IPS-20b (cell line): Measurements from ENCODE around the gene RASA3.
"Not testable (repeated sequence)": the region's sequence is repeated elsewhere in the genome, so short reads cannot be mapped to it uniquely, and the experiment has no call there.

Experiments
- H3K27ac ChIP-seq: one replicate; pipeline ENCODE4 v1.5.1; 2013; ENCODE audit warnings: low read length
- H3K27me3 ChIP-seq: 2 replicates; pipeline ENCODE4 v1.6.1; 2013; ENCODE audit warnings: mild to moderate bottlenecking, low read length, inconsistent platforms; ENCODE audit not compliant: insufficient read depth
- H3K36me3 ChIP-seq: 2 replicates; pipeline ENCODE4 v1.6.1; 2013; ENCODE audit warnings: low read depth, mild to moderate bottlenecking, inconsistent platforms, low read length, moderate library complexity; ENCODE audit not compliant: insufficient read depth
- H3K4me1 ChIP-seq: 2 replicates; pipeline ENCODE4 v1.6.1; 2013; ENCODE audit warnings: mild to moderate bottlenecking, control low read depth, inconsistent platforms, low read length, moderate library complexity; ENCODE audit not compliant: insufficient read depth
- H3K4me3 ChIP-seq: 2 replicates; pipeline ENCODE4 v1.5.1; 2013; ENCODE audit warnings: mild to moderate bottlenecking, low read length, inconsistent platforms
- H3K9ac ChIP-seq: 2 replicates; pipeline ENCODE4 v1.6.1; 2013; ENCODE audit warnings: low read depth, mild to moderate bottlenecking, inconsistent platforms, low read length, moderate library complexity
- H3K9me3 ChIP-seq: 2 replicates; pipeline ENCODE4 v1.6.1; 2013; ENCODE audit warnings: mild to moderate bottlenecking, low read depth, low read length, inconsistent platforms; ENCODE audit not compliant: insufficient read depth

The RASA3 gene

GRCh38 chr13:114022876-114023275, 109.5 kb downstream of the RASA3 start:
- Histone ChIP-seq H3K36me3 (peaks cover 6% of the 10 kb centered on the region; the same call in 1 of the 2 replicates), H3K4me3 (no peak overlapping the region), H3K9me3 (no peaks in the 10 kb centered on the region), H3K27me3 (no peaks in the 10 kb centered on the region), H3K4me1 (no peaks in the 10 kb centered on the region), H3K27ac (no peak overlapping the region), H3K9ac (no peak overlapping the region)

- Histone ChIP-seq H3K27me3 (no peaks in the 10 kb centered on the region), H3K4me1 (no peaks in the 10 kb centered on the region), H3K9ac (no peak overlapping the region), H3K9me3 (no peaks in the 10 kb centered on the region), H3K27ac (no peak overlapping the region), H3K4me3 (no peak overlapping the region), H3K36me3 (peaks cover 6% of the 10 kb centered on the region; the same call in 1 of the 2 replicates)
Measured at GRCh38 chr13:114022309-114022669, 110.1 kb downstream of the RASA3 start.

DNA sequence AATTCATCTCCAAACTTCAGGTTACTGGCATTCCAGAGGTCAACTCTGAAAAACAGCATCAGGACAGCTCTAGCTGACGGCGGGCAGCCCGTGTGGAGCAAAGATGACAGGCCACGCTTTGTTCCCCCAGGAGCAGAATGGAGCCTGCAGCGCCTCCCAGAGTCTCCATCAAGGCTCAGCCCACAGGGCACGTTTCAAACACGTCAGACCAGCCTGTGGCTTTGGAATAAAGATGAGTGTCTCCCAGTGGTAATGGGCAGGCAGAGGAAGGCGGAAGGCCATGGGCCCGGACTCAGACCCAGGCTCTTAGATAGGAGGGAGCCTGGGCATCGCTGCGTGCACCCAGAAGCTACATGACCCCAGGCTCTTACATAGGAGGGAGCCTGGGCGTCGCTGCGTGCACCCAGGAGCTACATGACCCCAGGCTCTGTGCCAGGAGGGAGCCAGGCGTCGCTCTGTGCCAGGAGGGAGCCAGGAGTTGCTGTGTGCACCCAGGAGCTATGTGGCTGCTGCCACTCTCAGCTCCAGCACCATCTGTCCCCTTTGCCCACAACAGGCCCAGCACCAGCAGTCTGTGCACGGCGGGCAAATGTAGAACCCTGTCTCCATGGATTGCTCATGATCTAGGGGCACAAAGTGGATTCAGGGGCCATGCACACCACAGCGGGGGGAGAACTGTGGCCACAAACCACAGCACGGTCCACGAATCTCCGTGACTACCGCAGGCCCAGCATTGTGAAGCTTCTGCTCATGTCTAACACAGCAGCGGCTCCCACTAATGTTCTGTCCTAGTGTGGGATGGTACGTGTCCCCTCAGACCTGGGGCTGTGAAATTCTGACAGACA, 110.7 kb downstream of the RASA3 start:
- peaks cover 4% of the 10 kb centered on the region; the same call in 1 of the 2 replicates for H3K36me3 ChIP-seq
- H3K4me1 ChIP-seq = no peaks in the 10 kb centered on the region
- H3K9me3 ChIP-seq = no peaks in the 10 kb centered on the region
- H3K27ac ChIP-seq = no peak overlapping the region
- no peaks in the 10 kb centered on the region for H3K27me3 ChIP-seq
- no peak overlapping the region for H3K9ac ChIP-seq
- no peak overlapping the region for H3K4me3 ChIP-seq

DNA sequence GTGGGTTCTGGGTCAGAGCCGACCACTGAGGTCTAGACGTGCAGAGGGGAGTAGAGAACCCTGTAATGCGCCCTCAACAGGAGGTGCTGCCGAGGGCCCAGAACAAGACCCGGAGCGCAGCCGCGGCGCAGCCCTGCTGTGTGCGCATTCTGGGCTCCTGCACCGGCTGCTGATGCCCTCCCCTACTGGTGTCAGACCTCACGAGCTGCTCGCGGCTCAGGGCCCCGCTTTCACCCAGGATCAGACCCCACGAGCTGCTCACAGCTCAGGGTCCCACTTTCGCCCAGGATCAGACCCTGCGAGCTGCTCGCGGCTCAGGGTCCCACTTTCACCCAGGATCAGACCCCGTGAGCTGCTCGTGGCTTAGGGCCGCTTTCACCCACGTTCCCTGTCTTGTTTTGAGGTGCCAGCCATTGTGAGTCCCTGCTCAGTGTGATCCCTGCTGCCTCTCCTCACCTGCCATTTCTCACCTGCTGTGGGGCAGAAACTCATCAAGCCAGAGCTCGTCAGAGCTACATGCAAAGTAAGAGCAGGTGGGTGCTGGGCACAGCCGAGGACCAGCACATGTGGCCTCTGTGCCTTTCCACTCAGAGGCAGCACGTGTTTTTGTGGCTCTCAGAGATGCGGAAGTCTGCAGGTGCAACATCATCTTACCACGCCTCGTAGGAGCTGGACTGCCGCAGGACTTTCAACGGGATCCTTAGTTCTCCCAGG, 111.5 kb downstream of the RASA3 start:
- no peak overlapping the region for H3K9ac ChIP-seq
- no peak overlapping the region for H3K4me3 ChIP-seq
- no peaks in the 10 kb centered on the region for H3K4me1 ChIP-seq
- H3K9me3 ChIP-seq = no peaks in the 10 kb centered on the region
- no peaks in the 10 kb centered on the region for H3K27me3 ChIP-seq
- no peaks in the 10 kb centered on the region; the same call in 1 of the 2 replicates for H3K36me3 ChIP-seq
- no peak overlapping the region for H3K27ac ChIP-seq

GRCh38 chr13:114020134-114020533, 112.3 kb downstream of the RASA3 start:
- H3K4me1 ChIP-seq, H3K4me3 ChIP-seq, H3K27ac ChIP-seq, H3K36me3 ChIP-seq, H3K9ac ChIP-seq, H3K9me3 ChIP-seq, H3K27me3 ChIP-seq: not testable (repeated sequence)

- no peaks in the 10 kb centered on the region for H3K27me3 ChIP-seq
- H3K36me3 ChIP-seq = no peaks in the 10 kb centered on the region; the same call in 1 of the 2 replicates
- H3K4me3 ChIP-seq = no peak overlapping the region
- H3K27ac ChIP-seq = no peak overlapping the region
- H3K4me1 ChIP-seq = no peaks in the 10 kb centered on the region
- H3K9ac ChIP-seq = no peak overlapping the region
- H3K9me3 ChIP-seq = no peaks in the 10 kb centered on the region
Measured at GRCh38 chr13:114019367-114019766, 113.1 kb downstream of the RASA3 start.

- H3K4me3 ChIP-seq = no peak overlapping the region
- H3K9me3 ChIP-seq = no peaks in the 10 kb centered on the region
- H3K36me3 ChIP-seq = no peaks in the 10 kb centered on the region; the same call in 1 of the 2 replicates
- H3K27me3 ChIP-seq = no peaks in the 10 kb centered on the region
- H3K27ac ChIP-seq = no peak overlapping the region
- H3K9ac ChIP-seq = no peak overlapping the region
- no peaks in the 10 kb centered on the region for H3K4me1 ChIP-seq
Measured at GRCh38 chr13:114018461-114019055, 113.9 kb downstream of the RASA3 start.

DNA sequence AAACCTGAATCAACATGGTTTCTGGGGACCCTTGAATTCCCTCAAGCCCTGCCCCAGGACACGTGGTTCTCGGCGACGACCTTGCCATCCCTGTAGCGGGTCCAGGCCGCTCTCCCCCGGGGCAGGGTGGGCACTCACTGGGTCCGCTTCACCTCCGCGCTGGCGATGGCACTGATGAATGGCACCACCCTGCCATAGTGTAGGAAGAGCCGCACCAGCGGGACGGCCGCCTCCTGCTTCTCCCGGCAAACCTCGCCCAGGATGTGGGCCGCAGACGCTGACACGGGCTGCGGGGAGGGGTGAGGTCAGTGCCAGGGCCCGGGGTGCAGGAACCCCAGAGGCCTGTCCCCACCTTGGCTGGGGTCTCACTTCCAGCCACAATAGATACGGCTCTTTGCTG, 114.5 kb downstream of the RASA3 start:
- no peaks in the 10 kb centered on the region for H3K27me3 ChIP-seq
- H3K27ac ChIP-seq = no peak overlapping the region
- H3K36me3 ChIP-seq = no peaks in the 10 kb centered on the region; the same call in 1 of the 2 replicates
- no peaks in the 10 kb centered on the region for H3K4me1 ChIP-seq
- no peaks in the 10 kb centered on the region for H3K9me3 ChIP-seq
- no peak overlapping the region for H3K9ac ChIP-seq
- H3K4me3 ChIP-seq = no peak overlapping the region

DNA sequence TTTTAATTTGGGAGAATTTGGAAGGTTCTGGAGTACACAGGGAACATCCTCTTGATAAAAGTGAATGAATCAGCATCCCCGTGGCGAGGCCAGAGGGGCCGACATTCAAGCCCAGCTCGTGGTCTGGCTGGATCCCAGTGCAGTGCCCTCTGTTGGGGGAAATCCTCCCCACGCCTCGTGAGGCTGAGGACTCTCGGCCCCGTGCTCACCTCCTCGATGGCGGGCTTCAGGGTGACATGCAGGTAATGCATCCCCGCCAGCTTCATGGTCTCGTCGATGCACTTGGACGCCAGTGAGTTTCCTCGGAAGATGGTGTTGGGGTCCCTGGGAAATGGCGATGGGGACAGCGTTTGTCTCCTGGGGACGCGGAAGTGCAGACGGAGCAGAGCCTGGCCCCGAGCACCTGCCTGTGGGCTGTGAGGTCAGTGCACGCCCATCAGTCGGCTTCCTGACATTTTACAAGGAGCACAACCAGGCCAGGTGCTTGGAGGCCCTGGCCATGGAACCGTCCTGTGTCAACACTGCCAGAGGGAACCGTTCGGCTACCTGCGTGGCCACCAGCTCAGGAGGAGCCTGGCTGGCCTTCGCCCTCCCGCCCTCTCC, 115.3 kb downstream of the RASA3 start:
- Histone ChIP-seq H3K4me1 (no peaks in the 10 kb centered on the region), H3K9me3 (no peaks in the 10 kb centered on the region), H3K27me3 (no peaks in the 10 kb centered on the region), H3K9ac (no peak overlapping the region), H3K4me3 (no peak overlapping the region), H3K36me3 (no peaks in the 10 kb centered on the region; the same call in 1 of the 2 replicates), H3K27ac (no peak overlapping the region)

DNA sequence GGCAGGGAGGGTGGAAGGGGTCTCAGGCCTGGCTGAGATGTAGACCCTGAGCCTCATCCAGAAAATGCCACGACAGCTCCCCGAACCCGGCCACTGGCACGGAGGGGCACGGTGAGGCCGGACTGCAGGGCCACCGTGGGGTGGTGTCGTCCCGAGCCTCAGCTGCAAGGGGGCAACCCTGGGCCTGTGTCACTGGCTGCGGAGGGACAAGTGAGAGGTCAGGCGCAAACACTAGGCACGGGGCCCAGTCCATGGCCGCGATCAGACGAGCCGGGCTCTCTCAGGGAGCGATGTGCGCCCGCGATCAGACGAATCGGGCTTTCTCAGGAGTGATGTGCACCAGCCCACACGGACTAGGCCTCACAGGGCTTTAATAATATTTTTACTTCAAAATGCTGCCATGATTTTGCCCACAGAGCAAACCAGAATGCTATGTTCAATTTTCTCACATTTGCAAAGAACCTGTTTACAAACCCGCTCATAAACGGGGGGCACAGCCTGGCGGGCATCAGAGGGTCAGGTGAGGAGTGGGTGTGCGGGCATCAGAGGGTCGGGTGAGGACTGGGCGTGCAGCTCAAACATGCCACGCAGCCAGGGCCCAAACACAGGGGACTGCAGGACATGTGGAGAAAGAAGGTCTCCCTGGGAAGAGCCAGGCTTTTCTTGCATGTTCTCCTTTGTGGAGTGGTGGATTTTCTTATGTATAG, 115.9 kb downstream of the RASA3 start:
- H3K36me3 ChIP-seq = no peaks in the 10 kb centered on the region; the same call in 1 of the 2 replicates
- no peaks in the 10 kb centered on the region for H3K4me1 ChIP-seq
- no peak overlapping the region for H3K9ac ChIP-seq
- no peaks in the 10 kb centered on the region for H3K9me3 ChIP-seq
- no peak overlapping the region for H3K27ac ChIP-seq
- H3K27me3 ChIP-seq = no peaks in the 10 kb centered on the region
- no peak overlapping the region for H3K4me3 ChIP-seq

GRCh38 chr13:114015969-114016295, 116.5 kb downstream of the RASA3 start:
- Histone ChIP-seq H3K4me1 (no peaks in the 10 kb centered on the region), H3K36me3 (no peaks in the 10 kb centered on the region; the same call in 1 of the 2 replicates), H3K27me3 (no peaks in the 10 kb centered on the region), H3K4me3 (no peak overlapping the region), H3K27ac (no peak overlapping the region), H3K9me3 (no peaks in the 10 kb centered on the region), H3K9ac (no peak overlapping the region)
